Adipose tissue (tissue), 3 donors: Measurements from ENCODE around the gene TEX26. TPM values are rescaled to one million over a fixed set of nuclear protein-coding genes. Genes with fewer than 3 reads are reported as not detected.

ENCODE experiments used
- H3K27ac ChIP-seq: one replicate; pipeline ENCODE4 v1.5.1; 2013; ENCODE audit warnings: low read depth, low read length
- WGBS, 3 donors: extraction: QIAGEN DNeasy Blood & Tissue Kit; methylation state at CpG; one replicate each; pipeline ENCODE4 v1.1.7; 2013; 5-methylcytosine and 5-hydroxymethylcytosine counted together
- polyA plus RNA-seq, 3 donors: library from polyadenylated mRNA; stranded (reverse); fragments of 200-250 nt; gene quantifications; one replicate each; pipeline ENCODE4 v1.2.3, GENCODE V29; 2013
- donor health status: healthy with polysubstance abuse.
- donor health status: Bipolar disorder and iron deficiency.
- donor health status: healthy.

Gene TEX26
- polyA plus RNA-seq, 3 donors: 0.09 TPM; not detected in 2

- H3K27ac ChIP-seq: no peak overlapping the region
- WGBS, 3 donors: 65 to 97% (median 86%) methylated on average over 1 of the region's 1 CpG
These were observed 32.9 kb downstream of the TEX26 start for GRCh38 chr13:30965380-30965779.

GRCh38 chr13:30966101-30966500, 33.6 kb downstream of the TEX26 start:
- H3K27ac ChIP-seq: no peak overlapping the region
- WGBS, 3 donors: 65 to 86% (median 74%) methylated on average over 1 to 3 of the region's 3 CpGs

- no peak overlapping the region for H3K27ac ChIP-seq
- WGBS, 3 donors: 61 to 78% (median 74%) methylated on average over 2 of the region's 2 CpGs
These were observed 36.4 kb downstream of the TEX26 start for GRCh38 chr13:30968846-30969245.

GRCh38 chr13:30971575-30971974, 39.1 kb downstream of the TEX26 start:
- WGBS, 3 donors: 64 to 76% (median 66%) methylated on average over 2 of the region's 2 CpGs
- no peak overlapping the region for H3K27ac ChIP-seq

- WGBS, 3 donors: 0 to 21% (median 4%) methylated on average over 1 of the region's 1 CpG
These were observed 40.5 kb downstream of the TEX26 start for GRCh38 chr13:30972888-30973377.

DNA sequence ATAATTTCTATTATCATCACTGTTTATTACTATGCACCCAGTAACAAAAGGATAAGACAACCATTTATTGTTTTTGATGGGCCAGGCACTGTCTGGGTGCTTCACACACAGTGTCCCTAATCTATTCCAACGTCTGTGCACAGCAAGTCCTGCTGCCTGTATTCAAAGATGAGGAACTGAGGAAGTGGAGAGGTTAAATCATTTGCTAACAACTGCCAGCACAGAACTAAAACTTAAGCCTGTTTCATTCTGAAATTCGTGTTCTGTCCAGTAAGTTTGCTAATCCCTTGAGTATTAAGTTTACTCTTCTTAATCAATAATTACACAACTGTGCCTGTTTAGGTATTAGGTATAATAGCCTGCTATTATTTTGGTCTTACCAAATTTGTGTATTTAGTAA, 41.9 kb downstream of the TEX26 start:
- H3K27ac ChIP-seq: no peak overlapping the region
- 13 to 25% (median 21%) methylated on average over 2 of the region's 2 CpGs for WGBS, 3 donors

More at GRCh38 chr13:30972888-30973377, 40.5 kb downstream of the TEX26 start:
- no peak overlapping the region for H3K27ac ChIP-seq

DNA sequence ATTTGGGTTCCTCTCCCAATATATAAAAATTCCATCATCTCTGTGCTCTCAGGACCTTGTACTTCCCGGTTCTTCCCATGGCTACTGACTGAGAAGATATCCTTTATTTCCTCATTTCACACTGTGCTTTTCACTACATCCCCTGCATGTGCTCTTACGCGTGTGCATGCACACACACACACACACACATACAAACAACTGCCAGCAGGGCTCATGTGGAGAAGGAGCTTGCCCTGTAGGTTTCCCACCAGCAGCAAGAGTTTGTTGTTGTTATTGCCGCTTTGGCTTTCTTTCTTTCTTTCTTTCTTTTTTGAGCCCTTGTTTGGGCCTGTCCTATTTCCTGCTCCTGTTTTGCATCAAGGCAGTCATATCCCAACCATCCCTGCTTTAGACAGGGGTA, 43.6 kb downstream of the TEX26 start:
- H3K27ac ChIP-seq: no peak overlapping the region
- 62 to 85% (median 81%) methylated on average over 4 of the region's 4 CpGs for WGBS, 3 donors

- 60 to 70% (median 70%) methylated on average over 15 of the region's 15 CpGs for WGBS, 3 donors
- H3K27ac ChIP-seq: no peak overlapping the region
These were observed 46.8 kb downstream of the TEX26 start for GRCh38 chr13:30978981-30979956.

DNA sequence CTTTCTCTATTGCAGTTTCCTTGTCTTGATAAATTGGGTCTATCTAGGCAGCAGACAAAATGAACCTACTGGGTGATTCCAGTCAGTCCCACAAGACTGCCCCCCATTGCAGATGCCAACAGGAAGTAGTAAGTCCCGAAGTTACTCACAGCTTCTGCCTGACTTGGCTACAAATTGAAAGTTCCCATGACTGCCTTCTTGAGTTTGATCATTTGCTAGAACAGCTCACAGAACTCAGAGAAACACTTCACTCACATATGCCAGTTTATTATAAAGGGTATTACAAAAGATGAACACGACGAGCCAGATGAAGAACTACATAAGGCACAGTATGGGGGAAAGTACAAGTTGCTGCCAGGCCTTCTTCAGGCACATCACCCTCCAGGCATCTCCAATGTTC, 50.0 kb downstream of the TEX26 start:
- H3K27ac ChIP-seq: no peak overlapping the region
- WGBS, 3 donors: 69 to 73% (median 71%) methylated on average over 3 of the region's 3 CpGs

- 80 to 98% (median 94%) methylated on average over 3 of the region's 3 CpGs for WGBS, 3 donors
- no peak overlapping the region for H3K27ac ChIP-seq
These were observed 50.5 kb downstream of the TEX26 start for GRCh38 chr13:30982906-30983305.

DNA sequence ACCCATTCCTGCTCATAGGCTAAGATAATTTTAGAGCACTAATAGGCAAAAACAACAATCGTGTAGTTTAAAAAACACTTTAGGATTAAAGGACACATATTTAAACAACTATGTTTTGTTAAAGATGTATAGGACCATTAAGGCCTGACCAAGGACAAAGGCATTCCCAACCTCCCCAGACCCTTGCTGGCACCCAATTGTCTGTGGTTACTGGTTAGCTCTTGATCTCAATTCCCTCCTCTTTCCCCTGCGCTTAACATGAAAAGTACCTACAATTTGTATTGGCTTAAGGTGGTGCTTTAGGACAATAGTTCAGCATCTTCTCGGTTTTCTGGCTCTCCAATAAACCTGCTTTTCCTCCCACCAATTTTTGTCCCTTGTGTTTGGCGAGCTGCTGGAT, 51.0 kb downstream of the TEX26 start:
- H3K27ac ChIP-seq: no peak overlapping the region
- whole genome bisulfite sequencing, 3 donors: 66 to 87% (median 83%) methylated on average over 4 of the region's 4 CpGs

DNA sequence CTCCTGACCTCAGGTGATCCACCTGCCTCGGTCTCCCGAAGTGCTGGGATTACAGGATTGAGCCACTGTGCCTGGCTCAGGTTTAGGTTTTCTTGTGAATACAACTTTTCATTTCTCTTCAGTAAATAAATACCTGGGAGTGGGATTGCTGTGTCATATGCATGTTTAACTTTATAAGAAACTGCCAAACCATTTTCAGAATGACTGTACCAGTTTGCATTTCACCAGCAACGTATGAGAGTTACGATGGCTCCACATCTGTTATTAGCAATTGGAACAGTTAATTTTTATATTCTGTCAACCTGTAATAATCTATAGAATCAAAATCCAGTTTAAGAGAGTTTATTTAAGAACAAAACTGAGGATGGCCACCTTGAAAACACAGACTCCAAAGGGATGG, 52.2 kb downstream of the TEX26 start:
- no peak overlapping the region for H3K27ac ChIP-seq
- 87 to 94% (median 93%) methylated on average over 4 of the region's 4 CpGs for WGBS, 3 donors

- 75 to 87% (median 87%) methylated on average over 3 of the region's 3 CpGs for WGBS, 3 donors
- H3K27ac ChIP-seq: no peak overlapping the region
These were observed 53.3 kb downstream of the TEX26 start for GRCh38 chr13:30985637-30986205.

- H3K27ac ChIP-seq: no peak overlapping the region
- 72 to 87% (median 78%) methylated on average over 8 of the region's 8 CpGs for WGBS, 3 donors
These were observed 58.7 kb downstream of the TEX26 start for GRCh38 chr13:30991184-30991583.

- 90 to 94% (median 92%) methylated on average over 7 of the region's 7 CpGs for WGBS, 3 donors
These were observed 59.5 kb downstream of the TEX26 start for GRCh38 chr13:30991922-30992321.

GRCh38 chr13:30995331-30995730, 62.9 kb downstream of the TEX26 start:
- WGBS, 3 donors: 90 to 95% (median 92%) methylated on average over 1 of the region's 1 CpG
- H3K27ac ChIP-seq: no peak overlapping the region

More at GRCh38 chr13:30991922-30992321, 59.5 kb downstream of the TEX26 start:
- H3K27ac ChIP-seq: no peak overlapping the region

- no peak overlapping the region for H3K27ac ChIP-seq
These were observed 65.2 kb downstream of the TEX26 start for GRCh38 chr13:30997697-30998096.

DNA sequence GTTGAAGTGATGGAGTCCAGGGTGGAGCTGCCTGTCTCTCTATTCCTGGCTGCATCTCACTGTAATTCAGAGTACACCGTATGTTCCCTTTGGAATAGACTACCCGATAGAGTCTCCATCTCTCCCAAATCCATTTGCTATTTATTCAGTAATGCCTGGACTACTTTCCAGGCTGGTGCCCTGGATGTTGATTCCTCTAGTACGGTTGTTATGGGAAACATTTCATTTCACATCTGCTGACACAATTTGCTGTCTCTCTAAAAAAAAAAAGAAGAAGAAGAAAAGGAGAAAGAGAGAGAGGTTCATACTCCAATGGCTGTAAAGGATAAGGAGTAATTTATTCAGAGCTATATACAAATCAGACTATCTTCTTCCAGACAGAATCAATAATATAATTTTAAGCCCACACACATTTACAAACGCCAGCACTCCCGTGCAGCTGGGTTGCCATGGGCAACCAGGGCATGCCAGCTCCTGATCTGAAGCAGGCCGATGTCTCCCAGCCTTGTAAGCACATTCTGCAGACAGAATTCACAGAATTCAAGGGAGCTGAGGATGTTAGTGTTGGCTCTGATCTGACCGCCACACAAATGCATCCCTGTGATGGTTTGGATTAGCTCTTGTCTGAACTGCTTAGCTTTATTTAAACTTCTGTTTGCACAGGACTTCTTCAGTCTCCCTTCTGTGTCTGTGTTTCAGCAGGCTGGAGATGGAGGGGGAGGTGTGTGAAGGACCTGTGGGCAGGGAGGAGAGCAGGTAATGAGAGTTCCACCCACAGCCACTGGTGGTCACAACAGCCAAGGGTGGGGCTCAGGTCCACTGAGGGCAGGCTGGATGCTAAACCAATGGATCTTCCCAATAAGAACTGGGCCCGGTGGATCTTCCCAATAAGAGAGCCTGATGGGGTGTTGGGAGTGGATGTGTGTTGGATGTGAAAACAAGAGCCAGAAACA, 66.0 kb downstream of the TEX26 start:
- 31 to 63% (median 53%) methylated on average over 8 of the region's 8 CpGs for WGBS, 3 donors
- H3K27ac ChIP-seq: no peak overlapping the region

More at GRCh38 chr13:30997697-30998096, 65.2 kb downstream of the TEX26 start:
- WGBS, 3 donors: 36 to 65% (median 47%) methylated on average over 2 of the region's 2 CpGs
